HCT116 (cell line): ENCODE measurements around the gene DHDH. TPM values are rescaled to one million over a fixed set of nuclear protein-coding genes. Genes with fewer than 3 reads are reported as not detected.

Experiments used
- ATAC-seq: fragments of 200-7000 bp; cut with Tn5 transposase; 2 replicates; pipeline ENCODE4 v1.9.1; 2020; ENCODE audit warnings: mild to moderate bottlenecking, moderate library complexity
- BruUV-seq: library from RNA; stranded (reverse); fragments of 400-500 nt; replicated peaks from 2 replicates; lab custom pipeline; 2021; lab: Mats Ljungman, UMichigan
- CTCF ChIA-PET: fragments of 300-600 bp; sonication (Branson Sonifier 250); formaldehyde crosslinking; loops from one replicate; lab custom pipeline; 2021; ENCODE audit warnings: antibody characterized with exemption; lab: Charles Lee
- POLR2A ChIA-PET: fragments of 300-600, 350-600 bp; sonication (Branson Sonifier 250); formaldehyde crosslinking; loops from one replicate; lab custom pipeline; 2021; ENCODE audit warnings: antibody characterized with exemption; lab: Charles Lee
- RAD21 ChIA-PET, 2 experiments: fragments of 300-600 bp; sonication (Branson Sonifier 250); formaldehyde crosslinking; loops; one replicate each; lab custom pipeline; 2023; ENCODE audit warnings: low total read pairs in 2 of 2; ENCODE audit not compliant: uncharacterized antibody in 2 of 2, unreplicated experiment in 2 of 2, low non-redundant PET in 1 of 2; lab: Charles Lee
- DNase-seq: peaks from one replicate; pipeline ENCODE4 v3.0.0-alpha.2; 2010; ENCODE audit warnings: low read depth, low spot score
- H2AFZ ChIP-seq: fragments of 200-600 bp; shearing (Covaris generic), sonication (generic); 2 replicates; pipeline ENCODE4 v1.6.1; 2017; ENCODE audit warnings: low read depth, mixed run types, mixed read lengths, antibody characterized with exemption, low read length; ENCODE audit not compliant: poor library complexity, severe bottlenecking
- H3K27ac ChIP-seq: 2 replicates; pipeline ENCODE4 v1.5.1; 2012; ENCODE audit warnings: low read depth, low read length
- H3K27me3 ChIP-seq: fragments of 200-600 bp; sonication (generic); 2 replicates; pipeline ENCODE4 v1.6.1; 2016; ENCODE audit warnings: mixed run types, low read length, mixed read lengths; ENCODE audit not compliant: insufficient read depth
- H3K36me3 ChIP-seq, 2 experiments: fragments of 200-500 bp in 1 of 2; fragments of 200-600 bp in 1 of 2; sonication (Bioruptor generic) in 1 of 2; sonication (generic) in 1 of 2; 2 replicates each; pipeline versions ENCODE4 v1.5.1 to v1.6.1; 2014 to 2016; ENCODE audit warnings: low read length in 2 of 2, inconsistent platforms in 1 of 2, mixed read lengths in 1 of 2, mixed run types in 1 of 2; ENCODE audit not compliant: insufficient read depth in 2 of 2, control insufficient read depth in 1 of 2
- H3K4me1 ChIP-seq, 2 experiments: fragments of 200-600 bp in 1 of 2; sonication (generic) in 1 of 2; 2 replicates each; pipeline versions ENCODE4 v1.5.1 to v1.6.1; 2012 to 2017; ENCODE audit warnings: low read length in 2 of 2, inconsistent platforms in 1 of 2, mild to moderate bottlenecking in 1 of 2, mixed read lengths in 1 of 2, mixed run types in 1 of 2, moderate library complexity in 1 of 2; ENCODE audit not compliant: insufficient read depth in 2 of 2, control insufficient read depth in 1 of 2
- H3K4me2 ChIP-seq: fragments of 200-600 bp; sonication (generic); 2 replicates; pipeline ENCODE4 v1.6.1; 2017; ENCODE audit warnings: mixed run types, low read length, mixed read lengths
- H3K4me3 ChIP-seq, 2 experiments: fragments of 200-600 bp in 1 of 2; sonication (generic) in 1 of 2; replicated peaks in 1 of 2; 2 replicates each; pipeline ENCODE4 v1.5.1; 2011 to 2016; ENCODE audit warnings: low read length in 2 of 2, control low read depth in 1 of 2, low read depth in 1 of 2, mild to moderate bottlenecking in 1 of 2, mixed read lengths in 1 of 2, mixed run types in 1 of 2
- H3K79me2 ChIP-seq: fragments of 200-600 bp; sonication (generic); 2 replicates; pipeline ENCODE4 v1.6.1; 2017; ENCODE audit warnings: mild to moderate bottlenecking, mixed run types, low read length, moderate library complexity, mixed read lengths; ENCODE audit not compliant: insufficient read depth
- H3K9ac ChIP-seq: fragments of 200-600 bp; sonication (generic); 2 replicates; pipeline ENCODE4 v1.6.1; 2016; ENCODE audit warnings: low read length, mixed read lengths
- H3K9me2 ChIP-seq: fragments of 200-600 bp; sonication (generic), shearing (Covaris generic); 2 replicates; pipeline ENCODE4 v1.6.1; 2017; ENCODE audit warnings: mixed run types, mild to moderate bottlenecking, moderate library complexity; ENCODE audit not compliant: insufficient read depth
- H3K9me3 ChIP-seq, 2 experiments: fragments of 200-500 bp in 1 of 2; fragments of 200-600 bp in 1 of 2; sonication (Bioruptor generic) in 1 of 2; sonication (generic) in 1 of 2; 2 replicates each; pipeline ENCODE4 v1.6.1; 2014 to 2017; ENCODE audit warnings: low read length in 2 of 2, mixed read lengths in 2 of 2, inconsistent platforms in 1 of 2, low read depth in 1 of 2, mild to moderate bottlenecking in 1 of 2, mixed run types in 1 of 2, moderate library complexity in 1 of 2; ENCODE audit not compliant: control insufficient read depth in 1 of 2, insufficient read depth in 1 of 2
- H4K20me1 ChIP-seq: fragments of 200-600 bp; sonication (generic), shearing (Covaris generic); 2 replicates; pipeline ENCODE4 v1.6.1; 2017; ENCODE audit warnings: mixed run types, mild to moderate bottlenecking, moderate library complexity; ENCODE audit not compliant: insufficient read depth
- CEBPB ChIP-seq: IDR thresholded peaks from 2 replicates; pipeline ENCODE4 v1.6.1; 2012; ENCODE audit warnings: low read depth
- EGR1 ChIP-seq: IDR thresholded peaks from 2 replicates; pipeline ENCODE4 v1.6.1; 2012; ENCODE audit warnings: low read depth
- EZH2 ChIP-seq: fragments of 200-600 bp; sonication (generic); IDR thresholded peaks from 2 replicates; pipeline ENCODE4 v1.6.1; 2017; ENCODE audit warnings: antibody characterized with exemption, mixed run types
- FOSL1 ChIP-seq: IDR thresholded peaks from 2 replicates; pipeline ENCODE4 v1.6.1; 2012; ENCODE audit warnings: low read depth
- MAX ChIP-seq: IDR thresholded peaks from 2 replicates; pipeline ENCODE4 v1.6.1; 2012
- POLR2A ChIP-seq: IDR thresholded peaks from 2 replicates; pipeline ENCODE4 v1.7.0; 2011; ENCODE audit warnings: borderline replicate concordance; ENCODE audit not compliant: insufficient read depth, insufficient read length; ENCODE audit errors: extremely low read depth
- POLR2AphosphoS5 ChIP-seq: IDR thresholded peaks from 2 replicates; pipeline ENCODE4 v1.6.1; 2011; ENCODE audit warnings: mild to moderate bottlenecking, low read depth, low read length, moderate library complexity
- SIN3A ChIP-seq: IDR thresholded peaks from 2 replicates; pipeline ENCODE4 v1.6.1; 2012; ENCODE audit warnings: low read depth
- SP1 ChIP-seq: IDR thresholded peaks from 2 replicates; pipeline ENCODE4 v1.6.1; 2012; ENCODE audit warnings: low read depth
- SRF ChIP-seq: IDR thresholded peaks from 2 replicates; pipeline ENCODE4 v1.6.1; 2012; ENCODE audit warnings: low read depth
- ZFX ChIP-seq: fragments of 450-650 bp; IDR thresholded peaks from 2 replicates; pipeline ENCODE4 v1.6.1; 2017
- ZNF274 ChIP-seq: fragments of 200-500 bp; sonication (Bioruptor generic); IDR thresholded peaks from 2 replicates; pipeline ENCODE4 v1.6.1; 2014; ENCODE audit warnings: mild to moderate bottlenecking, low read depth, low read length, inconsistent platforms
- intact Hi-C: fragments of 100-400 bp; cut with micrococcal nuclease; formaldehyde crosslinking; loops from 2 replicates; pipeline ENCODE4 v1.10.0; 2022
- total RNA-seq: library from RNA; stranded (reverse); gene quantifications from one replicate; pipeline ENCODE4 v1.2.1, GENCODE V29; 2021; ENCODE audit not compliant: unreplicated experiment
- TF ChIP-seq, protein P1 (sequence below): IDR thresholded peaks from 2 replicates; pipeline ENCODE4 v1.6.1; 2011; ENCODE audit warnings: mild to moderate bottlenecking, low read length, moderate library complexity; ENCODE audit not compliant: insufficient replicate concordance; ENCODE audit errors: extremely low read depth
- TF ChIP-seq, protein P2 (sequence below): IDR thresholded peaks from 2 replicates; pipeline ENCODE4 v1.6.1; 2012; ENCODE audit warnings: low read depth

DHDH gene
- total RNA-seq, 1 experiment from 2014 or later: 8.6 TPM

GRCh38 chr19:48953141-48953540 lies 19.6 kb downstream of the DHDH start (continued):
- TF ChIP-seq, protein P1, sequence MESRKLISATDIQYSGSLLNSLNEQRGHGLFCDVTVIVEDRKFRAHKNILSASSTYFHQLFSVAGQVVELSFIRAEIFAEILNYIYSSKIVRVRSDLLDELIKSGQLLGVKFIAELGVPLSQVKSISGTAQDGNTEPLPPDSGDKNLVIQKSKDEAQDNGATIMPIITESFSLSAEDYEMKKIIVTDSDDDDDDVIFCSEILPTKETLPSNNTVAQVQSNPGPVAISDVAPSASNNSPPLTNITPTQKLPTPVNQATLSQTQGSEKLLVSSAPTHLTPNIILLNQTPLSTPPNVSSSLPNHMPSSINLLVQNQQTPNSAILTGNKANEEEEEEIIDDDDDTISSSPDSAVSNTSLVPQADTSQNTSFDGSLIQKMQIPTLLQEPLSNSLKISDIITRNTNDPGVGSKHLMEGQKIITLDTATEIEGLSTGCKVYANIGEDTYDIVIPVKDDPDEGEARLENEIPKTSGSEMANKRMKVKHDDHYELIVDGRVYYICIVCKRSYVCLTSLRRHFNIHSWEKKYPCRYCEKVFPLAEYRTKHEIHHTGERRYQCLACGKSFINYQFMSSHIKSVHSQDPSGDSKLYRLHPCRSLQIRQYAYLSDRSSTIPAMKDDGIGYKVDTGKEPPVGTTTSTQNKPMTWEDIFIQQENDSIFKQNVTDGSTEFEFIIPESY: no peak
- no peak for TF ChIP-seq POLR2AphosphoS5
- TF ChIP-seq FOSL1: no peak

GRCh38 chr19:48953990-48954594 lies 20.6 kb downstream of the DHDH start:
- Histone ChIP-seq H3K9ac (peak overlapping the region; percentile 94), H4K20me1 (no peaks in the 10 kb centered on the region), H3K36me3 (peaks cover 0 to 4% of the 10 kb centered on the region in 2 experiments; a peak in 1 of 4 replicates), H3K9me2 (no peaks in the 10 kb centered on the region), H3K27me3 (no peaks in the 10 kb centered on the region), H3K27ac (peak overlapping the region; percentile 92), H3K4me3 (peak overlapping the region; percentile 41 to 98), H2AFZ (peak overlapping the region; percentile 4), H3K9me3 (no peaks in the 10 kb centered on the region), H3K4me2 (peak overlapping the region; percentile 76), H3K79me2 (peaks cover 16% of the 10 kb centered on the region), H3K4me1 (peaks cover 5 to 19% of the 10 kb centered on the region in 2 experiments; a peak in 3 of 4 replicates)
- DNase-seq: no peak
- no peak for ATAC-seq
- RAD21 ChIA-PET: no interaction called here
- CTCF ChIA-PET: interaction anchor here (1.2 kb wide), 1 partner anchor 17 kb away, joined by 5 read pairs; no protein-coding TSS in a partner anchor
- BruUV-seq: TSS peak; percentile 96
- POLR2A ChIA-PET: interaction anchor here (0.6 to 1.5 kb wide), 7 partner anchors 17 to 83 kb away, joined by 3 to 7 read pairs (median 3); partner anchors contain the start of genes DHDH, NUCB1 and PPP1R15A
- intact Hi-C loops: no loop called here
- TF ChIP-seq EZH2: no peak
- no peak for TF ChIP-seq SIN3A
- TF ChIP-seq POLR2A: no peak
- TF ChIP-seq SP1: no peak
- TF ChIP-seq, protein P1: no peak
- no peak for TF ChIP-seq CEBPB
- no peak for TF ChIP-seq MAX
- no peak for TF ChIP-seq EGR1
- TF ChIP-seq, protein P2, sequence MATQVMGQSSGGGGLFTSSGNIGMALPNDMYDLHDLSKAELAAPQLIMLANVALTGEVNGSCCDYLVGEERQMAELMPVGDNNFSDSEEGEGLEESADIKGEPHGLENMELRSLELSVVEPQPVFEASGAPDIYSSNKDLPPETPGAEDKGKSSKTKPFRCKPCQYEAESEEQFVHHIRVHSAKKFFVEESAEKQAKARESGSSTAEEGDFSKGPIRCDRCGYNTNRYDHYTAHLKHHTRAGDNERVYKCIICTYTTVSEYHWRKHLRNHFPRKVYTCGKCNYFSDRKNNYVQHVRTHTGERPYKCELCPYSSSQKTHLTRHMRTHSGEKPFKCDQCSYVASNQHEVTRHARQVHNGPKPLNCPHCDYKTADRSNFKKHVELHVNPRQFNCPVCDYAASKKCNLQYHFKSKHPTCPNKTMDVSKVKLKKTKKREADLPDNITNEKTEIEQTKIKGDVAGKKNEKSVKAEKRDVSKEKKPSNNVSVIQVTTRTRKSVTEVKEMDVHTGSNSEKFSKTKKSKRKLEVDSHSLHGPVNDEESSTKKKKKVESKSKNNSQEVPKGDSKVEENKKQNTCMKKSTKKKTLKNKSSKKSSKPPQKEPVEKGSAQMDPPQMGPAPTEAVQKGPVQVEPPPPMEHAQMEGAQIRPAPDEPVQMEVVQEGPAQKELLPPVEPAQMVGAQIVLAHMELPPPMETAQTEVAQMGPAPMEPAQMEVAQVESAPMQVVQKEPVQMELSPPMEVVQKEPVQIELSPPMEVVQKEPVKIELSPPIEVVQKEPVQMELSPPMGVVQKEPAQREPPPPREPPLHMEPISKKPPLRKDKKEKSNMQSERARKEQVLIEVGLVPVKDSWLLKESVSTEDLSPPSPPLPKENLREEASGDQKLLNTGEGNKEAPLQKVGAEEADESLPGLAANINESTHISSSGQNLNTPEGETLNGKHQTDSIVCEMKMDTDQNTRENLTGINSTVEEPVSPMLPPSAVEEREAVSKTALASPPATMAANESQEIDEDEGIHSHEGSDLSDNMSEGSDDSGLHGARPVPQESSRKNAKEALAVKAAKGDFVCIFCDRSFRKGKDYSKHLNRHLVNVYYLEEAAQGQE: no peak
- no peak for TF ChIP-seq SRF
- TF ChIP-seq ZFX: no peak
- TF ChIP-seq POLR2AphosphoS5: no peak
- TF ChIP-seq ZNF274: no peak
